Neural progenitor cell (in vitro differentiated cells): ENCODE results near the gene TSPAN11.

Experiments used
- EZH2 ChIP-seq: fragments of 200-600 bp; sonication (generic); IDR thresholded peaks from 2 replicates; pipeline ENCODE4 v1.6.1; 2017; ENCODE audit warnings: antibody characterized with exemption, mild to moderate bottlenecking, moderate library complexity
- EZH2phosphoT487 ChIP-seq: fragments of 200-600 bp; sonication (generic); IDR thresholded peaks from 2 replicates; pipeline ENCODE4 v1.6.1; 2017; ENCODE audit warnings: antibody characterized with exemption
- TF ChIP-seq, protein P1 (sequence below): fragments of 200-600 bp; sonication (generic); IDR thresholded peaks from 2 replicates; pipeline ENCODE4 v1.5.1; 2017; ENCODE audit warnings: antibody characterized with exemption, mild to moderate bottlenecking

DNA sequence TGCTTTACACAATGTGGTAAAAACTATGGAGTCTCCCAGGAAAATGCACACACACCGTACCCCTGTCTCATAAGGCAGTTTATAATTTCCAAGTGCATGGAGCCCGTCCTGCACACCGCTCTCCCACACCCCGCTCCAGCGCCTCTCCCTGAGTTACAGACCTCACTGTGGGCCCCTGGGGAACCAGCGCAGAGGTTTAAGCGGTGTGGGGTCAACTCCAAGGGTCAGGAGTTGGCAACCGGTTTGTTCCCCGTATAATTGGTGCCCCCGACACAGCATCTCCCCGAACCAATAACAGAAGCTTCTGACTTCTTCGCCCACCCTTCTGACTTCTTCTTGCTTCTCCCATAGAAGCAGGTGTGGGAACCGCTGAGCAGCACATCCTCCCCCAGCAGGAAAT is 88.7 kb downstream of the TSPAN11 start:
- TF ChIP-seq, protein P1, sequence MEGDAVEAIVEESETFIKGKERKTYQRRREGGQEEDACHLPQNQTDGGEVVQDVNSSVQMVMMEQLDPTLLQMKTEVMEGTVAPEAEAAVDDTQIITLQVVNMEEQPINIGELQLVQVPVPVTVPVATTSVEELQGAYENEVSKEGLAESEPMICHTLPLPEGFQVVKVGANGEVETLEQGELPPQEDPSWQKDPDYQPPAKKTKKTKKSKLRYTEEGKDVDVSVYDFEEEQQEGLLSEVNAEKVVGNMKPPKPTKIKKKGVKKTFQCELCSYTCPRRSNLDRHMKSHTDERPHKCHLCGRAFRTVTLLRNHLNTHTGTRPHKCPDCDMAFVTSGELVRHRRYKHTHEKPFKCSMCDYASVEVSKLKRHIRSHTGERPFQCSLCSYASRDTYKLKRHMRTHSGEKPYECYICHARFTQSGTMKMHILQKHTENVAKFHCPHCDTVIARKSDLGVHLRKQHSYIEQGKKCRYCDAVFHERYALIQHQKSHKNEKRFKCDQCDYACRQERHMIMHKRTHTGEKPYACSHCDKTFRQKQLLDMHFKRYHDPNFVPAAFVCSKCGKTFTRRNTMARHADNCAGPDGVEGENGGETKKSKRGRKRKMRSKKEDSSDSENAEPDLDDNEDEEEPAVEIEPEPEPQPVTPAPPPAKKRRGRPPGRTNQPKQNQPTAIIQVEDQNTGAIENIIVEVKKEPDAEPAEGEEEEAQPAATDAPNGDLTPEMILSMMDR = no peak
- TF ChIP-seq EZH2 = no peak
- no peak for TF ChIP-seq EZH2phosphoT487
